SU-DHL-6 (cell line): Measurements from ENCODE around the gene MTCL1.

Experiments used
- EZH2phosphoT487 ChIP-seq: fragments of 200-600 bp; sonication (generic), shearing (Covaris generic); conservative IDR thresholded peaks from 2 replicates; pipeline ENCODE4 v1.6.1; 2018; ENCODE audit warnings: mild to moderate bottlenecking, antibody characterized with exemption, low read length, moderate library complexity, mixed read lengths
- TF ChIP-seq, protein P1 (sequence below): fragments of 200-600 bp; sonication (generic); IDR thresholded peaks from one replicate; pipeline ENCODE4 v1.5.1; 2017; ENCODE audit warnings: antibody characterized with exemption, mild to moderate bottlenecking, low read length, moderate library complexity; ENCODE audit not compliant: insufficient read depth, poor library complexity, severe bottlenecking

DNA sequence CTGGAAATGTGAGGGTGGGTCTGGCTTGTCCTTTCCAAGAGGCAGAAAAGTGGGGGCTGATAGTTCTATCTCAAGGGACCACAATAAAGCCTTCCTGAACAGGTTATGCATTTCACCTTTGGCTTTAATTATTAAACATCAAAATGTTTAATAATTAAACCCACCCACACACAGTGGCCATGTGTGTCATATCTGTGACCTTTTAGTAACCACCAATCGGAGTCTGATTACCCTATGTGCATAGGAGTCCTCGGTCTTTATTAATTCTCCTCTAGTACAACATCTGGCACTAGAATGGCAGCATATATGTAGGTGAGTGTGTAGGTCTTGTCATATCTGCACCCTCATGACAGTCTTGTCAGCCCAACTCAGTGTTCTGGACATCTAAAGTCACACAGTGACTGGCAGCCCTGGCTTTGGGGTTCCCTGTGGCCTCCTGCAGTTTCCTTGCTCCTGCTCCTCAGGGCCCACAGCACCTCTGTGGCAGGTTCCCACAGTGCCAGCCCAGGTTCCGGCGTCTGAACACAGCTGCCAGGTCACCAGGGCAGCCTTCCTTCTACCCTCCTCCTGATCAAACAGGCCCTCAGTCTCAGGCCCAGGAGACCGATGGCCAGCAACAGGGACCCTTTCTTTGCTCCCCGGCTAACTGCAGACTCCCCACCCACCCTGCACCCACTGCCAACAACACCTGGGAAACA lies 100.9 kb downstream of the MTCL1 start:
- TF ChIP-seq, protein P1, sequence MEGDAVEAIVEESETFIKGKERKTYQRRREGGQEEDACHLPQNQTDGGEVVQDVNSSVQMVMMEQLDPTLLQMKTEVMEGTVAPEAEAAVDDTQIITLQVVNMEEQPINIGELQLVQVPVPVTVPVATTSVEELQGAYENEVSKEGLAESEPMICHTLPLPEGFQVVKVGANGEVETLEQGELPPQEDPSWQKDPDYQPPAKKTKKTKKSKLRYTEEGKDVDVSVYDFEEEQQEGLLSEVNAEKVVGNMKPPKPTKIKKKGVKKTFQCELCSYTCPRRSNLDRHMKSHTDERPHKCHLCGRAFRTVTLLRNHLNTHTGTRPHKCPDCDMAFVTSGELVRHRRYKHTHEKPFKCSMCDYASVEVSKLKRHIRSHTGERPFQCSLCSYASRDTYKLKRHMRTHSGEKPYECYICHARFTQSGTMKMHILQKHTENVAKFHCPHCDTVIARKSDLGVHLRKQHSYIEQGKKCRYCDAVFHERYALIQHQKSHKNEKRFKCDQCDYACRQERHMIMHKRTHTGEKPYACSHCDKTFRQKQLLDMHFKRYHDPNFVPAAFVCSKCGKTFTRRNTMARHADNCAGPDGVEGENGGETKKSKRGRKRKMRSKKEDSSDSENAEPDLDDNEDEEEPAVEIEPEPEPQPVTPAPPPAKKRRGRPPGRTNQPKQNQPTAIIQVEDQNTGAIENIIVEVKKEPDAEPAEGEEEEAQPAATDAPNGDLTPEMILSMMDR: no peak
- no peak for TF ChIP-seq EZH2phosphoT487
